Activated T-cell treated with anti-CD3 and anti-CD28 coated beads, Interleukin-2, amount 50 U/mL, for 24 hours (primary cell): ENCODE measurements around the gene KIF17.

Experiments
- DNase-seq: peaks from one replicate; pipeline ENCODE4 v3.0.0-alpha.2; 2020
- H3K27ac Mint-ChIP-seq: 2 replicates; pipeline ENCODE4 v1.8.0; 2020; ENCODE audit warnings: mild to moderate bottlenecking, mixed read lengths
- H3K27me3 Mint-ChIP-seq: 2 replicates; pipeline ENCODE4 v1.8.0; 2020; ENCODE audit warnings: mixed read lengths
- H3K36me3 Mint-ChIP-seq: 2 replicates; pipeline ENCODE4 v1.8.0; 2020; ENCODE audit warnings: low read depth, mixed read lengths
- H3K4me1 Mint-ChIP-seq: 2 replicates; pipeline ENCODE4 v1.8.0; 2020; ENCODE audit warnings: low read depth, mixed read lengths
- H3K4me3 Mint-ChIP-seq: 2 replicates; pipeline ENCODE4 v1.8.0; 2020; ENCODE audit warnings: mild to moderate bottlenecking, moderate library complexity, mixed read lengths
- H3K9me3 Mint-ChIP-seq: 2 replicates; pipeline ENCODE4 v1.8.0; 2020; ENCODE audit warnings: mixed read lengths

Gene KIF17

GRCh38 chr1:20717452-20718342, at the start of gene KIF17:
Gene KIF17 (minus strand): TSS chr1:20718007. CDS start chr1:20717706, 301 bp downstream.
- Mint-ChIP-seq H3K27ac (no peak within 1 kb of the TSS), H3K36me3 (no peaks in the 10 kb centered on the region), H3K9me3 (no peaks in the 10 kb centered on the region), H3K4me1 (peaks cover 12% of the 10 kb centered on the region), H3K27me3 (peaks cover 53% of the 10 kb centered on the region), H3K4me3 (peak within 1 kb of the TSS; percentile 38)
- peak; percentile 80 for DNase-seq

- H3K4me1 Mint-ChIP-seq, result no peaks in the 10 kb centered on the region
- H3K4me3 Mint-ChIP-seq, result no peak overlapping the region
- no peaks in the 10 kb centered on the region for H3K27me3 Mint-ChIP-seq
- no peak overlapping the region for H3K27ac Mint-ChIP-seq
- H3K36me3 Mint-ChIP-seq, result peaks cover 95% of the 10 kb centered on the region
- DNase-seq, result no peak
- H3K9me3 Mint-ChIP-seq, result no peaks in the 10 kb centered on the region
Observed at GRCh38 chr1:20767271-20767670, 49.5 kb upstream of the KIF17 start.

- Mint-ChIP-seq H3K9me3 (no peaks in the 10 kb centered on the region), H3K4me1 (no peaks in the 10 kb centered on the region), H3K27ac (no peak overlapping the region), H3K27me3 (no peaks in the 10 kb centered on the region), H3K36me3 (peaks cover 96% of the 10 kb centered on the region), H3K4me3 (no peak overlapping the region)
- DNase-seq, result no peak
Observed at GRCh38 chr1:20763417-20763816, 45.6 kb upstream of the KIF17 start.

- no peak overlapping the region for H3K4me3 Mint-ChIP-seq
- no peak for DNase-seq
- H3K36me3 Mint-ChIP-seq, result peaks cover 92% of the 10 kb centered on the region
- H3K27ac Mint-ChIP-seq, result no peak overlapping the region
- H3K4me1 Mint-ChIP-seq, result no peaks in the 10 kb centered on the region
- H3K9me3 Mint-ChIP-seq, result no peaks in the 10 kb centered on the region
- no peaks in the 10 kb centered on the region for H3K27me3 Mint-ChIP-seq
Observed at GRCh38 chr1:20760322-20760721, 42.5 kb upstream of the KIF17 start.

GRCh38 chr1:20753589-20753988, 35.8 kb upstream of the KIF17 start:
- H3K27me3 Mint-ChIP-seq, result no peaks in the 10 kb centered on the region
- no peak overlapping the region for H3K4me3 Mint-ChIP-seq
- H3K4me1 Mint-ChIP-seq, result no peaks in the 10 kb centered on the region
- DNase-seq, result no peak
- H3K27ac Mint-ChIP-seq, result peak overlapping the region; percentile 29
- peaks cover 78% of the 10 kb centered on the region for H3K36me3 Mint-ChIP-seq
- no peaks in the 10 kb centered on the region for H3K9me3 Mint-ChIP-seq

GRCh38 chr1:20751462-20751990, 33.7 kb upstream of the KIF17 start:
- H3K4me3 Mint-ChIP-seq, result no peak overlapping the region
- H3K36me3 Mint-ChIP-seq, result peaks cover 81% of the 10 kb centered on the region
- H3K4me1 Mint-ChIP-seq, result no peaks in the 10 kb centered on the region
- H3K27ac Mint-ChIP-seq, result peak overlapping the region; percentile 18
- H3K9me3 Mint-ChIP-seq, result no peaks in the 10 kb centered on the region
- DNase-seq, result no peak
- H3K27me3 Mint-ChIP-seq, result no peaks in the 10 kb centered on the region

- no peak overlapping the region for H3K27ac Mint-ChIP-seq
- H3K27me3 Mint-ChIP-seq, result no peaks in the 10 kb centered on the region
- no peaks in the 10 kb centered on the region for H3K4me1 Mint-ChIP-seq
- no peaks in the 10 kb centered on the region for H3K9me3 Mint-ChIP-seq
- no peak for DNase-seq
- peaks cover 97% of the 10 kb centered on the region for H3K36me3 Mint-ChIP-seq
- H3K4me3 Mint-ChIP-seq, result no peak overlapping the region
Observed at GRCh38 chr1:20742671-20743070, 24.9 kb upstream of the KIF17 start.

- H3K36me3 Mint-ChIP-seq, result peaks cover 93% of the 10 kb centered on the region
- H3K27ac Mint-ChIP-seq, result no peak overlapping the region
- H3K9me3 Mint-ChIP-seq, result no peaks in the 10 kb centered on the region
- H3K27me3 Mint-ChIP-seq, result no peaks in the 10 kb centered on the region
- no peaks in the 10 kb centered on the region for H3K4me1 Mint-ChIP-seq
- DNase-seq, result no peak
- no peak overlapping the region for H3K4me3 Mint-ChIP-seq
Observed at GRCh38 chr1:20740781-20741180, 23.0 kb upstream of the KIF17 start.

GRCh38 chr1:20739225-20739624, 21.4 kb upstream of the KIF17 start:
- DNase-seq, result no peak
- Mint-ChIP-seq H3K36me3 (peaks cover 80% of the 10 kb centered on the region), H3K4me3 (no peak overlapping the region), H3K27me3 (no peaks in the 10 kb centered on the region), H3K9me3 (no peaks in the 10 kb centered on the region), H3K4me1 (no peaks in the 10 kb centered on the region), H3K27ac (no peak overlapping the region)

GRCh38 chr1:20735581-20736111, 17.8 kb upstream of the KIF17 start:
- peaks cover 13% of the 10 kb centered on the region for H3K27me3 Mint-ChIP-seq
- no peaks in the 10 kb centered on the region for H3K9me3 Mint-ChIP-seq
- no peak for DNase-seq
- peaks cover 22% of the 10 kb centered on the region for H3K4me1 Mint-ChIP-seq
- H3K36me3 Mint-ChIP-seq, result peaks cover 49% of the 10 kb centered on the region
- no peak overlapping the region for H3K4me3 Mint-ChIP-seq
- no peak overlapping the region for H3K27ac Mint-ChIP-seq

- Mint-ChIP-seq H3K36me3 (peaks cover 28% of the 10 kb centered on the region), H3K9me3 (no peaks in the 10 kb centered on the region), H3K27ac (peak overlapping the region; percentile 89), H3K4me3 (peak overlapping the region; percentile 78), H3K4me1 (peaks cover 25% of the 10 kb centered on the region), H3K27me3 (peaks cover 33% of the 10 kb centered on the region)
- no peak for DNase-seq
Observed at GRCh38 chr1:20733360-20733975, 15.7 kb upstream of the KIF17 start.

- Mint-ChIP-seq H3K36me3 (peaks cover 22% of the 10 kb centered on the region), H3K4me1 (peaks cover 25% of the 10 kb centered on the region), H3K9me3 (no peaks in the 10 kb centered on the region), H3K4me3 (peak within 1 kb of the TSS; percentile 78), H3K27me3 (peaks cover 38% of the 10 kb centered on the region), H3K27ac (peak within 1 kb of the TSS; percentile 89)
- DNase-seq, result peak; percentile 80
Observed at GRCh38 chr1:20732588-20733359, 15.0 kb upstream of the KIF17 start, which contains the start of gene SH2D5. Gene SH2D5 (minus strand): TSS chr1:20732703. CDS start chr1:20728044, 4,659 bp downstream.

- Mint-ChIP-seq H3K27me3 (peaks cover 38% of the 10 kb centered on the region), H3K9me3 (no peaks in the 10 kb centered on the region), H3K27ac (peak overlapping the region; percentile 89), H3K4me1 (peaks cover 25% of the 10 kb centered on the region), H3K36me3 (peaks cover 15% of the 10 kb centered on the region), H3K4me3 (peak overlapping the region; percentile 78)
- peak; percentile 77 for DNase-seq
Observed at GRCh38 chr1:20732071-20732587, 14.3 kb upstream of the KIF17 start.
